ENCODE results near the gene TUBB4B.
"Not testable (repeated sequence)": the region's sequence is repeated elsewhere in the genome, so short reads cannot be mapped to it uniquely, and the experiment has no call there.

TUBB4B gene

DNA sequence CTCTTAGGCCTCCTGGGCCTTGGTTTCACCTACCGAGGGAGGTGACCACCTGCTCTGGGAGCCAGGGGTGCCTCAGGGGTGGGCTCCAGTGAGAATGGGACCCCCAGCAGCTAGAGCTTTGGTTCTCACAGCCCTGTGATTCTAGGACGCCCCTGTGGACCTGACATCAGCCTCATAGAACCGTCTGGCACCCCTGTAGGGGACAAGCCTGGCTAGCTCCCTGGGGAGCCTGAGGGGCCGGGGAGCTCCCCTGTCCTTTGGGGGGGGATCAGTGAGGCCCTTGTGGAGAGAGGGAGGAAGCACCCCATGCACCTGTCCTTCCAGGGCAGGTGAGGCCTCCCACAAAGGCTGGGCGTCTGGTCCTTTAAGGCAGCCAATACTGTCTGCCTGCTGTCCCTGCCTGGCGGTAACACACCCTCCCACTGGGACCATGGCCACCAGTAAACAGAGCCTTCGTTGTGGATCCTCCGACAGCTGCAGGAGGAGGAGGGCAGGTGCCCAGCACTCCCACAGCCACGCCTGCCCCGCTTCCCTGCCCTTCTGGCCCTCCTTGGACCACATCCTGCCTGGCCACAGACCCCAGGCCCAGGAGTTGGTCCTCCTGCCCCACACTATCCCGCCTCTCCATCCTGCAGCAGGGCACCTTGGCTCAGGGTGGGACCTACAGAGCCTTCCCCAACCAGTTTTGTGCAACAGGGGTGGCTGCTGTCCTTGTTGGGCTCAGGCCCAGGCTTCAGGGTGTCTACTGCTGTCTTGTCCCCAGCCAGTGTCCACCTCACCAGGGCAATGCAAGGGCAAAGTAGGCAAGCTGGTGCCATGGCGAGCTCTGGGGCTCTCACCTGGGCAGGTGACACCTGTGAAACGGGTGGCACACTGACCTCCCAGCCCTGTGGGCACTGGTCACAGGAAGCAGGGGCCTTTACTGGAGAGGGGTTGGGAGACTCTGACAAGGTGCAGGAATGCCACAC lies 3.0 kb upstream of the TUBB4B start:
- DNase-seq = no peak

GRCh38 chr9:137239541-137240200 lies 1.4 kb upstream of the TUBB4B start:
- DNase-seq = not testable (repeated sequence)

DNA sequence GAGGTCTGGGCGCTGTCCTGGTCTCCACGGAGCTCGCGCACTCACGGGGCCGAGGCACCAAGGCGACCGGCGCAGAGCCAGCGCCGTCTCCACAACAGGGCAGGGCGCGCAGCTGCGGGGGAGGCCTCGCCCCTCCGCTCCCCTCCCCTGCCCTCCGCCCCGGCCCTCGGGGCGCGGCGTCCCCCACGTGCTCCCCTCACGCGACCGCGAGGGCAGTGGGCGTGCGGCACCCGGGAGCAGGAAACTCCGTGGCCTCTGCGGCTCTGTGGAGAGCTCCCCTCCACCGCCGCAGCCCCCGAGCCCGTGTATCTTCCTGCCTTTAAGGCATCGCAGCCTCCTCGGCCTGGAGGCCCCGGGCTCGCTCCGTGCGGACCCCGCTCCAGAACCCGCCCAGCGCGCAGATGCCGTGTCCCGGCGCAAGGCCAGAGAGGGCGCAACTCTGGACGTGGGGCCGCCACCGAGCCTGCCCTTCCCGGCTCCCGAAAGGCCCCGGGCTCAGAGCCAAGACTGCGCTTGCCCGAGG lies 708 bp upstream of the TUBB4B start:
- no peak for DNase-seq

GRCh38 chr9:137241490-137242268 lies 592 bp downstream of the TUBB4B start:
- DNase-seq = no peak

- no peak for DNase-seq
Observed at GRCh38 chr9:137242269-137243203, 1.4 kb downstream of the TUBB4B start.

DNA sequence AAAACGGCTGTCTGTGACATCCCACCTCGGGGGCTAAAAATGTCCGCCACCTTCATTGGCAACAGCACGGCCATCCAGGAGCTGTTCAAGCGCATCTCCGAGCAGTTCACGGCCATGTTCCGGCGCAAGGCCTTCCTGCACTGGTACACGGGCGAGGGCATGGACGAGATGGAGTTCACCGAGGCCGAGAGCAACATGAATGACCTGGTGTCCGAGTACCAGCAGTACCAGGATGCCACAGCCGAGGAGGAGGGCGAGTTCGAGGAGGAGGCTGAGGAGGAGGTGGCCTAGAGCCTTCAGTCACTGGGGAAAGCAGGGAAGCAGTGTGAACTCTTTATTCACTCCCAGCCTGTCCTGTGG lies 2.2 kb downstream of the TUBB4B start:
- not testable (repeated sequence) for DNase-seq

GRCh38 chr9:137243626-137244485 lies 2.8 kb downstream of the TUBB4B start:
- no peak for DNase-seq

DNA sequence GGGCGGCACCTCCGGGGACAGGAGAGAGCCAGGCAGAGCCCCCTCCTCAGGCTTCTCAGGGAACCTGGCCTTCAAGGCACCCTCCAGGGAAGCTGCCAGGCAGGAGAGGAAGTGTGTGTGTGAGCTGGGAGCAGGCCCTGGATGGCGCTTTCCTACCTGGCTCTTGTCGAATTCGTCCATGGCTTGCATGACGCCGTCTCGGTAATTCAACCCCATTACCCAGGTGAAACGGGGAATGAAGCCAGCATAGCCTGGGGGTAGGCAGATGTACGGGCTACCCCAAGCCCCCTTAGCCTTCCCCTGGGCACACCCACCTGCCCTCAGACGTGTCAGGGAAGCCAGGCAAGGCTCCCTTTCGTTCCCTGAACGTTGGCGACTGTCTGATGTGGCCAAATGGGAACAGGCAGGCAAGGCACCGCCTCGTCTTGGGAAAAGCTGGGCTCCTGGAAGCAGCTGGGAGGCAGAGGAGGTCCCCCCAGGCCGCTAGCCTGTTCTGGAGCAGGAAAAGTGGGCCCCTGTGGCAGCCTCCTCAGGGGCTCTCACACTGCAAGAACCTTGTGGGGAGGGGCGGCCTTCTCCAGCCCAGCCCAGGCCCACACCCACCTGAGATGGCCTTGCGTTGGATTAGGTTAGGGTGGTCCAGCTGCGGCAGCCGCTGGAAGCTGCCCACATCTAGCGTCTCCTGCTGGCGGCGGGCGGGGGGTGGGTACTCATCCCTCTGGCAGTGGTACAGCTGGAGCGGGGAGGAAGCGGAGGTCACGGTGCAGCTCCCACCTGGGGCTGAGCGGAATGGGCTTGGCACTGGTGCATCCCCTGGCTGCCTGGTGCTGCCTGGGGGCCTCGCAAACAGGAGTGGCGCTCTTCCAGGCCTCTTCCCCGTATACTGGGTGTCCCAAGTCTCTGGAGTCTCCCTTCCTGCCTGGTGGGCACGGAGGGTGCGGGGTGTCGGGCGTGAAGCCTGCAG lies 3.7 kb downstream of the TUBB4B start:
- DNase-seq = no peak

DNA sequence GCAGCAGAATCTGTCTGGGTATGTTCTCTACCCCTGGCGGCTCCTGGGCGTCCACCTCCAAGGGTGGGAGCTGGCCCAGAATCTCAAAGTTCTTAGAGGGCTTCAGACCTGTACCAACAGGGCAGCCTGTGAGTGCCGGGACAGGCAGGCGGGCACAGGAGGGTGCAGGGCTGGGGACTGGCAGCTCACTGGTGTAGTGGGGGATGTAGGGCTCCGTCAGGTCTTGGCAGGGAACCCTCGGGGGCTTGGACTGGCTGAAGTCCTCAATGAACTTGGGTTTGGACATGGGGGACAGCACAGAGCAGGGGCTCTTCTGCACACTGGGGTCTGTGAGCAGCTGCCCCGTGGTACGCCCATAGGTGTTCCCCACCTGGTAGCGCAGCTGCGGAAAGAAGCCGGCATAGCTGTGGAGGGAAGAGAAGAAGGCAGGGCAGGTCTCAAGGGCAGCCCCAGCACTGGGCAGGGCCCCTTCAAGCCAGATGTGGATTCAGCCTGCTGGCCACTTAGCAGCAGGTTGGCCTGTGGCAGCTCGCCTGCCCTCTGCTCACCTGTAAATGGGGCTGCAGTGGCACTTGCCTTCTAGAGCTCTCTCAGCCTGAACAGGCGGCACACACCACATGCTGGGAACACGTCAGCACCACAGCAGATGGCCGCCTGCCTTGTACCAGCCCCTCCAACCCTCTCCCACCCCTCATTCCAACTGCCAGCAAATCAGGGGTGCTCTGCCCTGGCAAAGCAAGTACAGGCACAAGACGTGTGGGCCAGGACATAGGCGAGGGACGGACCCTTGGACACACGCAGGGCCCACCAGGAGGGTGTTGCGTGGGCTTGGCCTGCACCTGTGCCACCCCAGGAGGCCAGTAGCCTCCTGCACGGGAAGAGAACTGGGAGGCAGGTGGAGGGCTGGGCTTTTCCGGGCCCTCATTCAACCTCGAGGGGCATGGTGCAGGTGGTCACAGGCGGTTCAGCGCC lies 4.6 kb downstream of the TUBB4B start:
- no peak for DNase-seq

- no peak for DNase-seq
Observed at GRCh38 chr9:137247135-137247915, 6.2 kb downstream of the TUBB4B start.

DNA sequence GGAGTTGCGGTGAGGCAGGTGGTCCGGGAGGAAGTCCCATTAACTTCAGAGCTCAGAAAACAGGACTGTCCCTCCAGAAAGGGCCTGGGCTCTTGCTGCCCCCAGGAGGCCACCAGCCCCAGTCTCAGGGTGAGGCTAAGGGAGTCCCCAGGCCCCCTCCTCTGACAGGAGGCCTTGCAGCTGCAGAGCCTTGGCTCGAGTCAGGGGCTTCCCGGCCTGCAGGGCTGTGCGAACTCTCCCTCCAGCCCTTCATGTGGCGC lies 6.8 kb downstream of the TUBB4B start:
- no peak for DNase-seq

DNA sequence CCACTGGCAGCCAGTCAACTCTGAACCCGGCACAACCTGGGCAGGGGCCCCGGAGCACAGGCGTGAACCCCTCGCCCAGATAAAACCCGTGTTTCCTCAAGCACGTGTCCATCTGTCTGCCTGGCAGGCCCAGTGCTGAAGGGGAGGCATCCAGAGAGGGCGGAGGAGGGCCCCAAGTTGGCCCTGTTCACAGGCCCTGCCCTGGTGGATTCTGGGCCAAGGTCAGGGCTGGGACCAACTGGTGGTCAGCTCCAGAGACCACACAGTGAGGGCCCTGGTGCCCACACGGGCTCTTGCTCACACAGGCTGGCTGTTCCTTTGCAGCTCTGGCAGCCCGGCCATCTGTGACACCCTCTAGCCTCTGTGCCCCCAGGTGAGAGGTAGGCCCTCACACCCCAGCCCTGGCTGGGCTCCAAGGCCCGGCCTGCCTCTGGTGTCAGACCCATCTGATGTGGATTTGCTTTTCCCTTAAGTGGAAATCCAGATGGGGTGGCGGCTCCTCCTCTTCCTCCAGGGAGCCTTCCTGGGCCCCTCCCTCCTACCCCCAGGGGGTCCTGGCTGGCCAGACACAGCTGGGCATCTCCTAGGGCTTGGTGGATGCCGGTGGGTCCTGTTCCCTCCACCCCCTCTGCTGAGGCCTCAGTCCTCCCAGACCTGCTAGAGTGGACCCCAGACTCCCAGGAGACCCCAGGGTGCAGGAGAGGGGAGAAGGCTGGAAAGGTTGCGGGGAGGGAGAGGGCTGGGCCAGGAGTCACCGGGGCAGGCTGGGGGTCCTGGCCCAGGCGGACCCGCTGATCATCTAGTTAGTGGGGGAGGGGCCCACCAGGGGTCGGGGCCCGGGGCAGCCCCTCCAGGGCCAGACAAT lies 9.5 kb downstream of the TUBB4B start:
- no peak for DNase-seq

DNA sequence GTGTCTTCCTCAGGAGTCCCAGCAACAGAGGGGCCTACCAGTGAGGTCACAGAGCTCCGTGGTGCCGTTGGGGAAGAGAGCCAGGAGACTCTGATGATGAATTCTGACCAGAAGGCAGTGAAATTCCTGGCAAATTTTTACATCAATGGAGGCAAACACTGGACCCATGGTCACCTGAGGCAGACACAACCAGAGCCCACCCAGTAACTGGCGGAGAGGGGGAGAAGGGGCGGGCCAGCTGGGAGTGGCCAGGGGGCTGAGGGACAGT lies 10.0 kb downstream of the TUBB4B start, which contains the start of gene STPG3:
Gene STPG3, plus strand, starts transcription at position 93 of the 268 bp plus-strand sequence. Its CDS starts 1 bp downstream, at position 94.
- DNase-seq = no peak

GRCh38 chr9:137251490-137252268 lies 10.6 kb downstream of the TUBB4B start:
- no peak for DNase-seq

DNA sequence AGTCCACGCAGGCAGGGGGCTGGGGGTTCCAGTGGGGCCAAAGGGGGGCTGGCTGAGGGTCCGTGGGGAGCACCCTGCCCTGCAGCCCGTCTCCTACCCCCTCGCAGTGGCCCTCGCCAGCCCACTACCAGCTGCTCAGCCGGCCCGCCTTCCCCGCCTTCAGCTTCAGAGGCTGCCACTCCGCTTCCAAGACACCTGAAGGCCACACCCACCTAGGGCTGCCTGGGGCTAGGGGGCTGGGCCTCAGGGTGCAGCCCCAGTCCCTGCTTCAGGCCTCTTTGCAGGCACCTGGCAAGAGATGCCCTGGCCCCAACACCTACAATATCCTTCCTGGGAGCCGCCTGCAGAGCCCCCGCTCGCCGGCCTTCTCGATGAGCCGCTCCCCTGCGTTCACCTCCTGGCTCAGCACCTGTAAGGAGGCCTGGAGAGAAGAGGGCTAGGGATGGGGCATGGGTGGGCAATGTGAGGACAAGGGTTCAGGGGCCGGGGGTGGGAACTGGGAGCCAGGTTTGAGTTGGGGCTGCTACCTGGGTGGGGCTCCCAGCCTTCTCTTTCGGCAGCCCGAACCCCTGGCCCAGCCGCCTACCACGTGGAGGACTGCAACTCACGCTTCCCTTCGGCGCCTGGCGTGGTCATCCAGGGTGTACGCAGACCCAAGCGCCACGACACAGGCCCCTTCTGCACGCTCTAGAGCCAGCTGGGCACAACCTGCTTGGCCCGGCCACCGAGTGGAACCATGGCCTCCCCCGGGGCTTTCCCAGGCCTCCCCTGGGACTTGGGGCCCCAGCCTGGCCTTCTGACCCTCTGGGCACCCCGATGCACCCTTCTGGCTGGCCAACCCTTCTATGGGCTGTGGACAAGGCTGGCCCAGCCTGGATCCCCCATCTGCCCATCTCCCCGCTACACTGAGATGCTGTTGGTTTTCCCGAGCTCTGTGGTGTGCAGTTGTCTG lies 11.7 kb downstream of the TUBB4B start:
- DNase-seq = no peak

Data from cerebellar nuclear complex (tissue), 1 donor.